ENCODE measurements around the gene LSP1. TPM values are rescaled to one million over a fixed set of nuclear protein-coding genes. Genes with fewer than 3 reads are reported as not detected.

The LSP1 gene
- total and polyA plus RNA-seq, 2 of the 4 experiments (the other 2 are of a cell fraction) = not detected

DNA sequence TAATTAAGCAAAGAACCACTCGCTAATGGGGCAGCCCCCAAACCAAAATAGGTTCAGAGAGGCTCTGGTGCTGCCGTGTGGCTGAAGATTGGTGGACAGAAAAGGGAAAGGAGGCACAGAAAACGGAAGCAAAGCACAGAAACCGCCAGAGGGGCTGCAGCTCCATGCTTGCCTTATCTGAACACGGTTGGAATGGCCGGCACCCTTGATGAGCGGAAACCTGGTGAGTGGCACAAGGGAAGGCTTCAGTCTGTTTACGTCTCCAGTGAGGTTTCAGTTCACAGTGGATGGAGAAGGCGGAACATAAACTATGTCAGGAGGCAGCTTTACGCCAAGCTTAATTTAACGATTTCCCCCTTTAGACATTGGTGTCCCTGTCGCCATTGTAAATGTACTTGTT is 44.0 kb downstream of the LSP1 start:
- no peak for TF ChIP-seq RCOR1 (IDR thresholded peaks at IDR 0.05; ENCODE audit: insufficient replicate concordance, low read length)
- no peak for TF ChIP-seq USF2 (IDR thresholded peaks at IDR 0.05; ENCODE audit: low read depth, low read length)
- TF ChIP-seq NFE2L2 (IDR thresholded peaks at IDR 0.05; ENCODE audit: low read depth, low read length) = no peak
- TF ChIP-seq MAFK (IDR thresholded peaks at IDR 0.05; ENCODE audit: low read depth, low read length) = no peak
- no peak for TF ChIP-seq MXI1 (IDR thresholded peaks at IDR 0.05; ENCODE audit: borderline replicate concordance, low read depth, low read length)
- TF ChIP-seq CHD1 (IDR thresholded peaks at IDR 0.05; ENCODE audit: low read depth, low read length) = no peak
- TF ChIP-seq CTCF (conservative IDR thresholded peaks at IDR 0.05; ENCODE audit: low read depth, low read length) = no peak
- TF ChIP-seq SMC3 (IDR thresholded peaks at IDR 0.05; ENCODE audit: low read depth, low read length) = no peak
- TF ChIP-seq BHLHE40 (IDR thresholded peaks at IDR 0.05; ENCODE audit: low read depth, low read length) = no peak
- no peak for TF ChIP-seq POLR2A (IDR thresholded peaks at IDR 0.05; ENCODE audit: low read depth, low read length)
- TF ChIP-seq RAD21 (IDR thresholded peaks at IDR 0.05; ENCODE audit: low read length) = no peak
- TF ChIP-seq RFX5 (IDR thresholded peaks at IDR 0.05; ENCODE audit: low read depth, low read length) = no peak
- no peak for TF ChIP-seq CEBPB (IDR thresholded peaks at IDR 0.05; ENCODE audit: low read depth, low read length)
- TF ChIP-seq FOS (IDR thresholded peaks at IDR 0.05; ENCODE audit: low read depth, low read length) = no peak
- TF ChIP-seq ELK1 (IDR thresholded peaks at IDR 0.05; ENCODE audit: borderline replicate concordance, low read depth, low read length) = no peak
- ATAC-seq (ENCODE audit: low read depth) = no peak
- no peak overlapping the region for H4K91ac ChIP-seq (ENCODE audit: insufficient read depth, low read depth, low read length)
- no peaks in the 10 kb centered on the region for H3K9me1 ChIP-seq (ENCODE audit: insufficient read depth, low read length)
- no peaks in the 10 kb centered on the region for H3K9me3 ChIP-seq (ENCODE audit: control insufficient read depth, insufficient read depth, low read length)
- dilution Hi-C loops (cut with HindIII; ENCODE audit: low sequenced_read_pairs, unreplicated experiment) (no loop called here), in situ Hi-C loops (cut with MboI; ENCODE audit: low sequenced_read_pairs) (no loop called here), intact Hi-C loops (cut with micrococcal nuclease) (no loop called here)
- H2BK15ac ChIP-seq (ENCODE audit: low read depth, low read length) = no peak overlapping the region
- H2AK9ac ChIP-seq (replicated peaks; ENCODE audit: low read depth, low read length, poor library complexity) = no peak overlapping the region
- no peak overlapping the region for H3K14ac ChIP-seq (replicated peaks; ENCODE audit: low read depth, low read length)
- DNase-seq = no peak
- H3K56ac ChIP-seq (ENCODE audit: extremely low read depth, insufficient read depth, low read length) = no peak overlapping the region
- no peak overlapping the region for H2AFZ ChIP-seq (replicated peaks; ENCODE audit: low read length, poor library complexity)
- no peaks in the 10 kb centered on the region for H3K79me1 ChIP-seq (ENCODE audit: low read depth in 1 of 2, low read length in 2 of 2)
- CTCF ChIA-PET = no interaction called here
- H3K4ac ChIP-seq (ENCODE audit: low read depth, low read length) = no peak overlapping the region
- H3K9ac ChIP-seq (ENCODE audit: low read depth, low read length) = no peak overlapping the region
- H3K36me3 ChIP-seq (ENCODE audit: control insufficient read depth, insufficient read depth, low read length) = no peaks in the 10 kb centered on the region
- H2BK120ac ChIP-seq (ENCODE audit: low read depth, low read length) = no peak overlapping the region
- H3K4me2 ChIP-seq (ENCODE audit: low read depth, low read length) = no peak overlapping the region
- H3K27me3 ChIP-seq (ENCODE audit: control insufficient read depth, insufficient read depth, low read length) = peaks cover 31% of the 10 kb centered on the region
- H3K23ac ChIP-seq (ENCODE audit: low read depth, low read length) = no peak overlapping the region
- H4K8ac ChIP-seq (ENCODE audit: low read depth in 2 of 2, low read length in 2 of 2) = no peak overlapping the region
- H2BK20ac ChIP-seq (ENCODE audit: low read depth, low read length) = no peak overlapping the region
- no peak overlapping the region for H3K27ac ChIP-seq (ENCODE audit: insufficient read depth, low read length)
- no peaks in the 10 kb centered on the region for H3K4me1 ChIP-seq (ENCODE audit: control insufficient read depth, insufficient read depth, low read length)
- no peak overlapping the region for H2AK5ac ChIP-seq (ENCODE audit: low read depth, low read length)
- 69% methylated on average over 5 of the region's 12 CpGs; no CpG with 5 or more reads in 1 of the 2 experiments for WGBS, 2 experiments (ENCODE audit: extremely low coverage in 2 of 2, insufficient read length in 1 of 2)
- H4K5ac ChIP-seq (ENCODE audit: low read depth, low read length) = no peak overlapping the region
- H4K20me1 ChIP-seq (ENCODE audit: insufficient read depth, low read length) = no peaks in the 10 kb centered on the region
- POLR2A ChIA-PET (ENCODE audit: unreplicated experiment) = no interaction called here
- H2BK5ac ChIP-seq (ENCODE audit: low read depth, low read length, poor library complexity, severe bottlenecking) = no peak overlapping the region
- no peak overlapping the region for H3K4me3 ChIP-seq (ENCODE audit: insufficient read depth, low read depth, low read length)
- BruUV-seq (replicated peaks) = no TSS peak
- no peak overlapping the region for H3K18ac ChIP-seq (ENCODE audit: low read depth, low read length)
